ENCODE data around the gene CCND2.

CCND2 gene

GRCh38 chr12:4268329-4269181, 5.0 kb upstream of the CCND2 start:
- Mint-ChIP-seq H3K36me3 (ENCODE audit: low read depth) (peaks cover 14% of the 10 kb centered on the region), H3K9me3 (no peaks in the 10 kb centered on the region), H3K4me3 (peak overlapping the region; percentile 91), H3K4me1 (ENCODE audit: low read depth) (peaks cover 36% of the 10 kb centered on the region), H3K27me3 (no peaks in the 10 kb centered on the region), H3K27ac (peak overlapping the region; percentile 100)
- DNase-seq = peak; percentile 73

DNA sequence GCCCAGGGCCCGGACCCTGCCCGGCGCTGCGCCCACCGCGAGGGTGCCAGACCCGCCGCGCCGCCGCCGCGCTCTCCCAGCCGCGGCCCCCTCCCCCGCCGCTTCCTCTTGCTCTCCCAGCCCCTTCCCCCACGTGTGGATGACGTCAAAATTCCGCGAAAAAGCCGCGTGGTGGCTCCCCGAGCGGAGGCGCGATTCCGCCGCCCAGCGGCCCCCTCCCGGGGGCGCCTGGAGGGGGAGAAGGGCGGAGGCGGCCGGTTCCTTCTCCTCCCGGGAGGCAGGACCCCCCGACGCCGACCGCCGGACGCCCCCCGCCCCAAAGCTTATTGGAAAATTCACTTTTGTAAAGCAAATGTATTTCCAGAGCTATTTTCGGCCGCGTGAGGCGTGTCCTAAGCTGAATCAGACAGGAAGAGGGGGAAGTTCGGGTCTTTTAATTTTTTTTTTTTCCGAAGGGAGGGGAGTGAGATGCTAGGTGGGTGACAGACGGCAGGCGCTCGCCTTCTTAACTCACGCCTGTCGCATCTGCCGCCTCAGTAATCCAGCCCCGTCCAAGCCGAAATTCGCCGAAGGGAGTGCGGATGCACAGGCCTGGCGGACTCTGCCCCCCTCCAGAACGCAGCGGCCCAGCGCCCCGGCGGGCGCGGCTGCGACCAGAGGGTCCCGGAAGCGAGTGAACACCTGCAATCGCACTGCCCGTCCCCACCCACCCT, 4.1 kb upstream of the CCND2 start:
- DNase-seq = peak; percentile 97
- Mint-ChIP-seq H3K27me3 (no peaks in the 10 kb centered on the region), H3K9me3 (no peaks in the 10 kb centered on the region), H3K27ac (peak overlapping the region; percentile 100), H3K36me3 (ENCODE audit: low read depth) (peaks cover 22% of the 10 kb centered on the region), H3K4me3 (peak overlapping the region; percentile 95), H3K4me1 (ENCODE audit: low read depth) (peaks cover 36% of the 10 kb centered on the region)

DNA sequence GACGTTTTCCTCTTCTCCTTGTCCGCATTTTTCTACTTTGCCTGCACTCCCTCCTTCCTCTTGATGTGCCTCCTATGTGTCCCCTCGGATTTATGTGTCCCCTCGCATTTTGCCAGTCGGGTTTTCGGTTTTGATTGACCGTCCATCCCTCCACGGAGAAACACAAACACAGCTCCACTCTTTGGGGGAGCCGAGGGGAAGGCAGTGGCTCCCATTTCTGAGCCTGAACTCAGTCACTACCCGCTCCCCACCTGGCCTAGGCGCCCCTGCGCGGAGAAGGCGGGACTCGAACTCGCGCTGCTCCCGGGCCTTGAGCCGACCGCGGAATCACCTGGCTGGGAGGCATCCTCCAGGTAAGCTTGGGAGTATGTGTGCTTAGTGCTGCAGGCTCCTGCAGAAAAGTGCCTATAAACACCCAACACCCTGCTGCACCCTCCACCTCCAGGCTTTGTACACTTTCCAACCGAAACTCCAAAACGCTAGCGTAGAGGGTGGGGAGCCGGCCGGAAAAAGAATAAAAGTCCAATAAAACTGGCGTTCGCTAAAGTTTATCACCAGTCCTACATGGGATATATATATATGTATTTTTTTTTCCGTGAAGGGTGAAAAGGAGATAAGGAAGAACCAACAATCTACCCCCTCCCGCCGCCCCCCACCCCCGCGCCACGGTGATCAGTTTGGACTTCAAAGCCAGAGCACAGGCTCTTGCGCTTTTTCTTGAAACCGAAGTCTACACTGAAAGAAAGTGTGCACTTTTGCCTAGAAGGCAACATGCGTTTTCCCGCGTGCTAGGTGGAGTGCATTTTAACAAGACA, 3.3 kb upstream of the CCND2 start:
- Mint-ChIP-seq H3K36me3 (ENCODE audit: low read depth) (peaks cover 30% of the 10 kb centered on the region), H3K9me3 (no peaks in the 10 kb centered on the region), H3K27me3 (no peaks in the 10 kb centered on the region), H3K27ac (peak overlapping the region; percentile 100), H3K4me3 (peak overlapping the region; percentile 95), H3K4me1 (ENCODE audit: low read depth) (peaks cover 36% of the 10 kb centered on the region)
- DNase-seq = peak; percentile 82

DNA sequence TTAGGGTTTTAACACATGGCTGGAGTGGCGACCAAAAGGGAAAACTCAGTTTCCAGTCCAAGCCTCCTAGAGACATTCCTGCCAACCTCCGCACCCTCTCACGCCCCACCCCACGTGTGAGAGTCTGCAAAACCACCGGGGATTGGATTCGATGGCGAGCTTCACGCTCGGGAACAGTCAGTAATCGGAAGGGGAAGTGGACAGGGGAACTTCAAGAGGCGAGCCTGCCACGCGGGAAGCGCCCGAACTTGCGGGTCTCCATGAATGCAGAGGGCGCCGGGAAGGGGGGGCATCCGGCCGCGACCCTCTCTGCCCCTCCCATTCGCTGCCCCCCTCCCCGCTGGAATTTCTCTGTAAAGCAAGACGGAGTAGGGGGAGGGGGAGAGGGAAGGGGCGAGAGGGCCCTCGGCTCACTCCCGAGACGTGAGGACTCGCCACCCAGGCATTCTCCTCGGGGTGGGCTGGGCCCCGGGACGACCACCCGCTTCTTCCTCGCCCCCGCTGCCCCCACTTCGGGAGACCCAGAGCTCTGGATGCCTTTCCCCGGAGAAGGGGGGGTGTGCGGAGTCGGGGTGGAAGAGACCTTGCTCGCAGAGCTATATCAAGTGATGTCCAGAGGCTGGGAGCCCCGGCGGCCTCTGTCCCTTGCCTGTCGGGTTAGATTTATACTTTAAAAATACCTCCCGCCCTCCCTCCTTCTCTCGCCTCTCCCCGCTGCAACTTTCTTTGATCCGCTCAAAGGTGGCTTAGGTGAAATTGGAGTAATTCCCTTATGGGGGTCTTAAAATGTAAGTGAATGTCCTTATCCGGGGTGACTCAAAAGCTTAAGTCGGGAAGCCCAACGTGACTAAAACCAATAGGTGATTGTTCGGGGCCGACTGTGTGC, 2.5 kb upstream of the CCND2 start:
- peak overlapping the region; percentile 100 for H3K27ac Mint-ChIP-seq
- peaks cover 39% of the 10 kb centered on the region for H3K36me3 Mint-ChIP-seq (ENCODE audit: low read depth)
- peaks cover 34% of the 10 kb centered on the region for H3K4me1 Mint-ChIP-seq (ENCODE audit: low read depth)
- H3K27me3 Mint-ChIP-seq = no peaks in the 10 kb centered on the region
- DNase-seq = peak; percentile 78
- H3K4me3 Mint-ChIP-seq = peak overlapping the region; percentile 95
- no peaks in the 10 kb centered on the region for H3K9me3 Mint-ChIP-seq

DNA sequence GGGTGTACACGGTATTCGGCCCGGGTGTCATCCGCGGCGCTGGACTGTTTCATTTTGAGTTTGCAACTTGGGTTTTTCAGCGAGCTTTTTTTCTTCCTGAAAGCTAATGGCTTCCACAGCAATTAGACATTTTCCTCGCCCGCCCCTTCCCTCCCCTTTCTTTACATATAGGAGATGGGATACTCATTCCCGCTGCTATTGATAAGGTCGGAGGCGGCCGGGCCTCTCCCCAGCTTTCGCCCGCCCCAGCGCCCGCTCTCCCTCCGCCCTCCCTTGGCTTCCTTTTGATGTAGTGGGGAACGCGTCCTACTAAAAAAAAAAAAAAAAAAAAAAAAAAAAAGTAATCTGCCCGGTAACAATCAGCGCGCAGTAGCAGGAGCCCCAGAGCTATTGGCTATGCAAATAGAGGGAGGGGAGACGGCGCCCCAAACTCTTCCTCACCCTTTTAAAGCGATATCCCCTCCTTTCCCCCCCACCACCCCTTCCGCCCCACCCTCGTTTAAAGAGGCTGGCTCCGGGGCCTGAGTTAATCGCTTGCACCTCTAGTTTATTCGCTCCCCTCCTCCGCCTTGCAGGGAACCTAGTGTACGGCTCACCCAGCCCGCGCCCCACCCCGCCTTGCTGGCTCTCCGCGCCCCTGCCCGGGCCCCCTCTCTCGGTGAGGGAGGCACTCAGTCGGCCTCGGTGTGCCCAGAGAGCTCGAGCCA, 1.7 kb upstream of the CCND2 start:
- Mint-ChIP-seq H3K9me3 (no peaks in the 10 kb centered on the region), H3K4me1 (ENCODE audit: low read depth) (peaks cover 40% of the 10 kb centered on the region), H3K27ac (peak overlapping the region; percentile 100), H3K27me3 (no peaks in the 10 kb centered on the region), H3K36me3 (ENCODE audit: low read depth) (peaks cover 47% of the 10 kb centered on the region), H3K4me3 (peak overlapping the region; percentile 95)
- DNase-seq = peak; percentile 92

GRCh38 chr12:4272424-4273272, 914 bp upstream of the CCND2 start:
- H3K27ac Mint-ChIP-seq = peak overlapping the region; percentile 100
- H3K36me3 Mint-ChIP-seq (ENCODE audit: low read depth) = peaks cover 54% of the 10 kb centered on the region
- H3K4me1 Mint-ChIP-seq (ENCODE audit: low read depth) = peaks cover 42% of the 10 kb centered on the region
- no peaks in the 10 kb centered on the region for H3K27me3 Mint-ChIP-seq
- no peaks in the 10 kb centered on the region for H3K9me3 Mint-ChIP-seq
- peak; percentile 88 for DNase-seq
- H3K4me3 Mint-ChIP-seq = peak overlapping the region; percentile 95

DNA sequence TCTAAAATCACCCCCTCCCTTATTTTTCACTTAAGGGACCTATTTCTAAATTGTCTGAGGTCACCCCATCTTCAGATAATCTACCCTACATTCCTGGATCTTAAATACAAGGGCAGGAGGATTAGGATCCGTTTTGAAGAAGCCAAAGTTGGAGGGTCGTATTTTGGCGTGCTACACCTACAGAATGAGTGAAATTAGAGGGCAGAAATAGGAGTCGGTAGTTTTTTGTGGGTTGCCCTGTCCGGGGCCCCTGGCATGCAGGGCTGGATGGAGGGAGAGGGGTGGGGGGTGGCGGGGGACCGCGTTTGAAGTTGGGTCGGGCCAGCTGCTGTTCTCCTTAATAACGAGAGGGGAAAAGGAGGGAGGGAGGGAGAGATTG, 300 bp upstream of the CCND2 start:
- Mint-ChIP-seq H3K27ac (peak overlapping the region; percentile 100), H3K4me3 (peak overlapping the region; percentile 95), H3K4me1 (ENCODE audit: low read depth) (peaks cover 42% of the 10 kb centered on the region), H3K27me3 (no peaks in the 10 kb centered on the region), H3K36me3 (ENCODE audit: low read depth) (peaks cover 61% of the 10 kb centered on the region), H3K9me3 (no peaks in the 10 kb centered on the region)
- no peak for DNase-seq

DNA sequence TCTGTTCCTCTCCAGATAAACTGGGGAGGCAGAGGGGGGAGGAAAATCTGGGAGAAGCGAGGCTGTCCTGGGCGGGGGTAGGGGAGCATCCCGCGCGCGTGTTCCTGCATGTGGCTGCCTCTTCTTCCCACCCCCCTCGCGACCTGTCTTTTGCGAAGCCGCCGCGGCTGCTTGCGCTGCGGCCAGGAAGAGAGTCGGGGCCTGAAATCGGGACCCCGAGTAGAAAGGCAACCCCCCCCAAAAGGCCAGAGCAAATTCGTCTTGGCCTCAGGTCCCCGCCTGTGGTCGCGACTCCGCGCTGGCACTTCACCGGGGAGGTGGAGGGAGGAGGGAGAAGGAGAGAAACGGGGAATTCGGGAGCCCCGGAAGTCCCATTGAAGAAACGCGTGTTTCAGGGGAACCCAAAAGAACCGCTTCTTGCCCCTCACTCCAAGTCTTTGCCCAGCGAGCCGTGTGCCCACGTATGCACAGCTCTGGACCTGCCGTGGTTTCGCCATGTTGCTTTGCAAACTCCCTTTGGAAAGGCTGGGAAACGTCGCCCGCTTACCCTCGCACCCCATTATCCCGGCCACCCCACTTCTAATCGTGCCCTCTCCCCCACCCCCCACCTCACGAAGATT, 944 bp downstream of the CCND2 start:
- Mint-ChIP-seq H3K4me1 (ENCODE audit: low read depth) (peaks cover 48% of the 10 kb centered on the region), H3K27ac (peak overlapping the region; percentile 100), H3K27me3 (no peaks in the 10 kb centered on the region), H3K36me3 (ENCODE audit: low read depth) (peaks cover 68% of the 10 kb centered on the region), H3K9me3 (no peaks in the 10 kb centered on the region), H3K4me3 (peak overlapping the region; percentile 95)
- DNase-seq = peak; percentile 77

DNA sequence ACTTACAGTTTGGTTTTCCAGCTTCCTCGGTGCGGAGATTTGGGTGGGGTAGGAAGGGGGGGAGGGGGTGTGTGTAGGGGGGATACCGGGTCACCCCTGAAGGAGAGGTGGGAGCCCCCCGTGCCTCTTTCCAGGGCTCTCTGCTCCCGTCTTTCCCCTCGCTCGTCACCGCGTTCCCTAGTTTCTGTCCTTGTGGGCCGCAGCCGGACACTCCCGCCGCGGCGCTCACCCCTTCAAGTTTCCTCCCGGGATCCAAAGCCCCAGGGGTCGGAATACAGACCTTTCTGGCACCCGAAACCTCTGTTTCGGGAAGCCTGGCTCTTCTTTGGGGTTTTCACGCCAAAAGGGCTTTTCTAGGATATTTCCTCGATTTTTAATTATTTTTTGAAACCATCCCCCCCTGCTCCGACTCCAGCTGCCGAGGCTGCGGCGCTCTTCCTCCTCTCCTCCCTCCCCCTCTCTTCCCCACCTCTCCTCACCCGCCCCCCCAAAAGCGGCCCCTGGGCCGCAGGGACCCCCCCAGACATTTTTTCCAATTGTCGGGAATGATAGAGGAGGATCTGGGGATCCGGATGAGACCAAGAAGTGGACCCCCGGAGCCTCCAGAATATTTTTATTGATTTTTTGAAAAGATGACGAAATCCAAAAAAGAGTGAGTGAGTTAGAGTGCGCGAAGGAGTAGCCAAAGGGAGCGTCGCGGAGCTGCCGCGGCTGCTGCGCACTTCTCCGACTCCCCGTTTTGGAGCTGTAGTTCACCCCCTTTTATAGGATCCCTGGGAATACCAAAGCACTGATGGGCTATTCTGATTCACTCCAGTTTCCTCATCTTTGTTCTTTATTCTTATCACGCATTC, 1.7 kb downstream of the CCND2 start:
- Mint-ChIP-seq H3K4me1 (ENCODE audit: low read depth) (peaks cover 55% of the 10 kb centered on the region), H3K4me3 (peak overlapping the region; percentile 95), H3K27me3 (no peaks in the 10 kb centered on the region), H3K27ac (peak overlapping the region; percentile 100), H3K9me3 (no peaks in the 10 kb centered on the region), H3K36me3 (ENCODE audit: low read depth) (peaks cover 73% of the 10 kb centered on the region)
- no peak for DNase-seq

GRCh38 chr12:4275870-4276301, 2.3 kb downstream of the CCND2 start:
- H3K4me1 Mint-ChIP-seq (ENCODE audit: low read depth) = peaks cover 58% of the 10 kb centered on the region
- H3K9me3 Mint-ChIP-seq = no peaks in the 10 kb centered on the region
- peaks cover 76% of the 10 kb centered on the region for H3K36me3 Mint-ChIP-seq (ENCODE audit: low read depth)
- peak overlapping the region; percentile 95 for H3K4me3 Mint-ChIP-seq
- no peaks in the 10 kb centered on the region for H3K27me3 Mint-ChIP-seq
- peak overlapping the region; percentile 100 for H3K27ac Mint-ChIP-seq
- DNase-seq = no peak

- peak; percentile 83 for DNase-seq
- Mint-ChIP-seq H3K36me3 (ENCODE audit: low read depth) (peaks cover 83% of the 10 kb centered on the region), H3K4me1 (ENCODE audit: low read depth) (peaks cover 64% of the 10 kb centered on the region), H3K4me3 (peak overlapping the region; percentile 95), H3K27me3 (no peaks in the 10 kb centered on the region), H3K27ac (peak overlapping the region; percentile 100), H3K9me3 (no peaks in the 10 kb centered on the region)
These were observed 3.1 kb downstream of the CCND2 start for GRCh38 chr12:4276524-4277204.

Measured in activated T-cell treated with anti-CD3 and anti-CD28 coated beads, Interleukin-2, amount 50 U/mL, for 24 hours (primary cell).